Natural killer cell treated with Interleukin-12 subunit alpha and Interleukin-12 subunit beta and Interleukin-15 and Interleukin-18, amount 100 ng/mL, for 72 hours (primary cell): ENCODE measurements around the gene GFRAL. TPM values are rescaled to one million over a fixed set of nuclear protein-coding genes. Genes with fewer than 3 reads are reported as not detected.

ENCODE experiments used
- ATAC-seq, 2 donors: fragments of 150-1000 bp; cut with Tn5 transposase in 1 of 2; sonication (Bioruptor Pico), chemical (Tn5 transposase) in 1 of 2; 2 replicates each; pipeline ENCODE4 v1.10.0; 2021
- DNase-seq: peaks from one replicate; pipeline ENCODE4 v3.0.0; 2022; ENCODE audit warnings: low spot score
- H3K27ac Mint-ChIP-seq, 2 donors: 1 replicate in 1 of 2; 2 replicates in 1 of 2; pipeline ENCODE4 v1.8.0; 2022; ENCODE audit warnings: mixed read lengths in 2 of 2, mild to moderate bottlenecking in 1 of 2, moderate library complexity in 1 of 2
- H3K27me3 Mint-ChIP-seq, 2 donors: 1 replicate in 1 of 2; 2 replicates in 1 of 2; pipeline ENCODE4 v1.8.0; 2022; ENCODE audit warnings: mixed read lengths in 2 of 2
- H3K36me3 Mint-ChIP-seq: one replicate; pipeline ENCODE4 v1.8.0; 2022; ENCODE audit warnings: mixed read lengths
- H3K4me1 Mint-ChIP-seq, 2 donors: 1 replicate in 1 of 2; 2 replicates in 1 of 2; pipeline ENCODE4 v1.8.0; 2022; ENCODE audit warnings: low read depth in 2 of 2, mixed read lengths in 2 of 2, mild to moderate bottlenecking in 1 of 2
- H3K4me3 Mint-ChIP-seq: one replicate; pipeline ENCODE4 v1.8.0; 2022; ENCODE audit warnings: mixed read lengths
- H3K9me3 Mint-ChIP-seq: 2 replicates; pipeline ENCODE4 v1.8.0; 2022; ENCODE audit warnings: mixed read lengths
- total RNA-seq, 2 donors: library from RNA; stranded (reverse); gene quantifications; one replicate each; pipeline ENCODE4 v1.2.3, GENCODE V29; 2022

The GFRAL gene
- total RNA-seq, 2 donors from 2014 or later = not detected

DNA sequence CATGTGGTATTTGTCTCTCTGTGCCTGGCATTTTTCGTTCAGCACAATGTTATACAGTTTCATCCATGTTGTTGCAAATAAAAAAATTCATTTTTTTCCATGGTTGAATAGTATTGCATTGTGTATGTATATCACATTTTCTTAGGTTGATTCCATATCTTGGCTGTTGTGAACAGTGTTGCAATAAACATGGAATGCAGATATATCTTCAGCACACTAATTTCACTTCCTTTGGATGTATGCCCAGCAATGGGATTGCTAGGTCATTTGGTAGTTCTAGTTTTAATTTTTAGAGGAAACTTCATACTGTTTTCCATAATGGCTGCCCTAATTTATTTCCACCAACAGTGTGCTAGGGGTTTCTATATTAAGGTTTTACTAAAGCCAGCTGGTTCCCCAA is 52.6 kb downstream of the GFRAL start:
- H3K9me3 Mint-ChIP-seq = peaks cover 41% of the 10 kb centered on the region
- no peaks in the 10 kb centered on the region for H3K4me1 Mint-ChIP-seq
- H3K27me3 Mint-ChIP-seq = no peaks in the 10 kb centered on the region
- no peak overlapping the region for H3K4me3 Mint-ChIP-seq
- H3K36me3 Mint-ChIP-seq = no peaks in the 10 kb centered on the region
- ATAC-seq = no peak
- DNase-seq = no peak
- no peak overlapping the region for H3K27ac Mint-ChIP-seq

DNA sequence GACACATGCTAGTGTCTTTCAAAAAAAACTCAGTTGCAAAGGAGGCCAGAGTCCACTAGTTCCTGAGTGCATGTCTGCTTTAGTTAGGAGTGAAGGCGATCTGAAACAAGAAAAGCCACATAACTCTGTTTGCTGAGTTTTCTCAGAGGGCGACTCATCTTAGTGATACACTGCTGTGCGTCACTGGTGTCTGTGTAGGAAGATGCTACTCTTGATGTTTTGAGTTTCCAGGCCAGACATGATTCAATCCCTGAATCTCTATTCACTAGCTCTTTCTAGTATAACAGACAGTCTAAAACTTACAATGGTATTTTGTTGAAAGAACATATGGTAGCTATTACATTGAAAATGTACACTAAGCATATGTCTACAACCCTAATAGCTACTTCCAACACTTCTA is 60.9 kb downstream of the GFRAL start:
- no peaks in the 10 kb centered on the region for H3K36me3 Mint-ChIP-seq
- H3K9me3 Mint-ChIP-seq = peaks cover 22% of the 10 kb centered on the region
- H3K27me3 Mint-ChIP-seq = no peaks in the 10 kb centered on the region
- no peak for DNase-seq
- H3K4me1 Mint-ChIP-seq = no peaks in the 10 kb centered on the region
- ATAC-seq = no peak
- no peak overlapping the region for H3K27ac Mint-ChIP-seq
- no peak overlapping the region for H3K4me3 Mint-ChIP-seq

DNA sequence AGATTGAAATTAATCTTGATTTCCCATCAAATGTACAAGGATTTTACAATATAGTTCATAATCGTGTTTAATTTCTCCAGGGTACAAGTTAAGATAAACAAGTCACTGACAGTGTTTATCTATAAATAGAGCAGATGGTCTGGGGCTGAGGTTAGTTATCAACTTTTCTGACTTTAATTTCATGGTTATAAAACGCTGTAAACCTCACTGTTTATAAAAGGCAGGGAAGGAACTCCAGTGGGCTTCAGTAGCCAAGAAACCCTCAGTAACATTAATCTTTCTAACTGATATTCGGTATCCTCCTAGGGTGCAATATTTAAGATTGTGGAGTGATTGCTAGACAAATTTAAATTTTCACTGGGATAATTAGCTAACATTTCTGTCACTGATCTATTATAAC is 68.6 kb downstream of the GFRAL start:
- H3K36me3 Mint-ChIP-seq = no peaks in the 10 kb centered on the region
- peaks cover 22% of the 10 kb centered on the region for H3K9me3 Mint-ChIP-seq
- no peaks in the 10 kb centered on the region for H3K27me3 Mint-ChIP-seq
- H3K4me3 Mint-ChIP-seq = no peak overlapping the region
- DNase-seq (no peak), ATAC-seq (no peak)
- no peak overlapping the region for H3K27ac Mint-ChIP-seq
- H3K4me1 Mint-ChIP-seq = no peaks in the 10 kb centered on the region

DNA sequence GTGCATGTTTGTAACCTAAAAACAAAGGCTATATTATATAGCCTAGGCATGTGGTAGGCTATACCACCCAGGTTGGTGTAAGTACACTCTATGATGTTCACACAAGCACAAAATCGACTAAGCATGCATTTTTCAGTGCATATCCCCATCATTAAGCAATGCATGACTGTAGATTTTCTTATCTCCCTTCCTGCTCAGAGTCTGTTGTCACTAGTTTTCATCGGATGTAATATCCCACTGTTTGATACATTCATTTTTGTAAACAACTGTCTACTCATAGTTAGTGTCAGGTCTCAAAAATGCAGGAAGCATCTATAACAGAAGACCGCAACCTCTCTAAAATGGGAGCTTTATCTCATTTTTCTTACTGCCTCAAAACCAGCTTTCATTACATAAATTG is 70.7 kb downstream of the GFRAL start:
- Mint-ChIP-seq H3K27me3 (no peaks in the 10 kb centered on the region), H3K9me3 (peaks cover 14% of the 10 kb centered on the region), H3K4me1 (no peaks in the 10 kb centered on the region), H3K4me3 (no peak overlapping the region), H3K27ac (no peak overlapping the region), H3K36me3 (no peaks in the 10 kb centered on the region)
- no peak for ATAC-seq
- no peak for DNase-seq

DNA sequence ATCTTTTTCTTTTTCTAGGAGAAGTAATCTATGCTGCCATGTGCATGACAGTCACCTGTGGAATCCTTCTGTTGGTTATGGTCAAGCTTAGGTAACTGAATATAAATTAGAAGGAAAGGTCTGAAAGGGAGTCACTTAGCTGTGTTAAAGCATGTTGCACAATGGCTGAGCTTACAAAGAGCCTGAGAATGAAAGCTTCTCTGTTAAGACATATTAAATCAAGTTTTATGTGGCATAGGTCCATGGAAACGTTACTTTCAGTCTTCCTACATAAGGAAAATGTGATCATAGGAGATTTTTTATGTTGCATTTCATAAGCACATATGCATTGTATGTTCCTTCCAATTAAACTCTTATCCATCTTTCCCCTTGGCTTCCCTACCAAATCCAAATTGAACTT is 72.1 kb downstream of the GFRAL start:
- DNase-seq (no peak), ATAC-seq (no peak)
- Mint-ChIP-seq H3K27ac (no peak overlapping the region), H3K4me3 (no peak overlapping the region), H3K27me3 (no peaks in the 10 kb centered on the region), H3K36me3 (no peaks in the 10 kb centered on the region), H3K4me1 (no peaks in the 10 kb centered on the region), H3K9me3 (peaks cover 9% of the 10 kb centered on the region)

DNA sequence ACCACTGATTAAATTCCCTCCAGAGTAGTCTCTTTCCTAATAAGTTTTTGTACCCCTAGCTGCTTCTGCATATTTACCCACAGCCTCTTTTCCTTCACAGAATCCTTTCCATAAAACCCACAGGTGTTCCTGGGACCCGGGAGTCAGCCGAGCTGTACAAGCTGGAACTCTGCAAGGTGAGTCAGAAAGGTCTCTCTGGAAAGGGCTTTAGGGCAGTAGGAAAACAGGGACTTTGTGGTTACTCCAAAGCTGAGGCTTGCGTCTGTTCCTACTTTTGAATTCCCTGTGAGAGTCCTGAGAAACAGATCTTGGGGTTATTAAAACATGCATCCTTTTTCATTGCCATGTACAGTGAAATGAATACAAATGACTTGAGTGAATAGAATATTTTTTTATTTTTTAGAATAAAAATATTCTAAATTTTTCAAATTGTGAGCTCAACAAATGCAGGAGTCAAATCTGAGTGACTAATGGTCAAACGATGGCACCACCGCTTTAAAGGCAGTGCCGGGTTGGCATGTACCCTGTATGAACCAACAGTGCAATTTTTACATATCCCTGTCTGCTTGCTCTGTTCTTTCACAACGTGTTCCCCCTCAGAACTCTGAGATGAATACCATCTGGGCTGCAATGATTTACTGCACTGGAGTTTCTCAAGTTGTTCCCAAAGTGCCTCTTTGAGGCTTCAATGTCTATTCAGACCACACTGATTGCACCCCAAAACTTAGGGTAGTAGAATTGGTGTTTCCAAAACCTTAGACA is 78.4 kb downstream of the GFRAL start:
- ATAC-seq (no peak), DNase-seq (no peak)
- no peaks in the 10 kb centered on the region for H3K4me1 Mint-ChIP-seq
- no peaks in the 10 kb centered on the region for H3K36me3 Mint-ChIP-seq
- no peak overlapping the region for H3K4me3 Mint-ChIP-seq
- H3K9me3 Mint-ChIP-seq = peaks cover 9% of the 10 kb centered on the region
- no peaks in the 10 kb centered on the region for H3K27me3 Mint-ChIP-seq
- no peak overlapping the region for H3K27ac Mint-ChIP-seq

DNA sequence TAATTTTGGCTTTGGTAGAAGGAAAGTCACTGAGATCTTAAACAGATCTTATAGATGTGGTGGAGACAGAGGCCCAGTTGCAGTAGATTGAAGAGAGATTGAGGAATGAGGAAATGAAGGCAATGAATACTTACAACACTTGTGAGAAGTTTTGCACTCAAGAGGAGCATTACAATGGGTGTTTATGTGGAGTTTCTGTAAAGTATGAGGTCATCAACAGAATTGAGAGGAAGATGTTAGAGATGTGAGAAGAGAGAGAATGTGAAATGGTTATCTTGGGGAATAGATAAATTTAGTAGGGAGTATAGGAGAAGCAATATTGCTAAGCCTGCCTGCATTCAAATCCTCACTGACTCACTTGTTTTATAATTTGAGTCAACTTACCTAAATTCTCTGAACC is 83.4 kb downstream of the GFRAL start:
- Mint-ChIP-seq H3K9me3 (peaks cover 15% of the 10 kb centered on the region), H3K27me3 (no peaks in the 10 kb centered on the region), H3K4me3 (no peak overlapping the region), H3K36me3 (no peaks in the 10 kb centered on the region), H3K4me1 (no peaks in the 10 kb centered on the region), H3K27ac (no peak overlapping the region)
- no peak for ATAC-seq
- no peak for DNase-seq

DNA sequence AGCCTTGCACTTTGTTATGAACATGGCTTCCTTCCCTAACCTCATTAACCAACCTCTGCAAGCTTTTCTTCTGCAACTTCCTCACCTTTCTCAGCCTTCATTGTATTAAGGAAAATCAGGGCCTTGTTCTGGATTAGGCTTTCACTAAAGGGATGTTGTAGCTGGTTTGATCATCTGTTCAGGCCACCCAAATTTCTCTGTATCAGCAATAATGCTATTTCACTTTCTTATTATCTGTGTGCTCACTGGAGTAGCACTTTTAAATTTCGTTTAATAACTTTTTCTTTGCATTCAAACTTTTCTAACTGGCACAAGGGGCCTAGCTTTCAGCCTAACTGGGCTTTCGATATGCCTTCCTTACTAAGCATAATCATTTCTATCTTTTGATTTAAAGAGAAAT is 96.7 kb downstream of the GFRAL start:
- no peak overlapping the region for H3K27ac Mint-ChIP-seq
- no peak for ATAC-seq
- no peaks in the 10 kb centered on the region for H3K27me3 Mint-ChIP-seq
- H3K36me3 Mint-ChIP-seq = no peaks in the 10 kb centered on the region
- no peak for DNase-seq
- H3K4me1 Mint-ChIP-seq = no peaks in the 10 kb centered on the region
- H3K4me3 Mint-ChIP-seq = no peak overlapping the region
- H3K9me3 Mint-ChIP-seq = peaks cover 11% of the 10 kb centered on the region

DNA sequence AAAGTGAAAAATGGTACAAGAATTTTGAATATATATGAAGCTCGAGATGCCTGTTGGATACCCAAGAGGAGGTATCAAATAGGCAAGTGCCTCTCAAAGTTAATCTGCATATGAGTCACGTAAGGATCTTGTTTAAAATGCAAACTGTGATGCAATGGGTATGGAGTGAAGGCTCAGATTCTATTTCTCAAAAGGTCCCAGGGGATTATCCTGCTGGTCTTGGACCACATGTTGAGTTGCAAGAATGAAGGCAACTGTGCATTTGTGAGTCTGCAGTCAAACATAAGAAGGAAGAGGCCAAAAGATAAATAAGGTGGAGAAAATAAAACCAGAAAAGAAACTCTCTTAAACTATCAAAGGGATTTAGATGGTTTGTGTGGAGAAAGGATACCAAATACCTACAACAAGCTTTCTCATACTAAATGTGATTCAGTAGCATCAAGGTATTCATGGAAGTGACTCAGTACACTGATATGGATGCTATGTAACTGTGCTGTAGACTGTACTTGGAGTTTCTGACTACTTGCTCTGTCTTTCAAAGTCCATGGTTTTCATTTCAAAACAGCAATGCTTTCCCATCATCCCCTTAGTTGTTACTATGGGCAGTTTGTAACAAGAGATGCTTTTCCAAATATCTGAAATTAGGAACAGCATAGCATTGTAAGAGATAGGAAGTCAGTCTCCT is 106.3 kb downstream of the GFRAL start:
- no peak overlapping the region for H3K4me3 Mint-ChIP-seq
- H3K36me3 Mint-ChIP-seq = no peaks in the 10 kb centered on the region
- no peaks in the 10 kb centered on the region for H3K27me3 Mint-ChIP-seq
- no peak for ATAC-seq
- H3K27ac Mint-ChIP-seq = no peak overlapping the region
- H3K9me3 Mint-ChIP-seq = peaks cover 5% of the 10 kb centered on the region
- DNase-seq = no peak
- no peaks in the 10 kb centered on the region for H3K4me1 Mint-ChIP-seq

DNA sequence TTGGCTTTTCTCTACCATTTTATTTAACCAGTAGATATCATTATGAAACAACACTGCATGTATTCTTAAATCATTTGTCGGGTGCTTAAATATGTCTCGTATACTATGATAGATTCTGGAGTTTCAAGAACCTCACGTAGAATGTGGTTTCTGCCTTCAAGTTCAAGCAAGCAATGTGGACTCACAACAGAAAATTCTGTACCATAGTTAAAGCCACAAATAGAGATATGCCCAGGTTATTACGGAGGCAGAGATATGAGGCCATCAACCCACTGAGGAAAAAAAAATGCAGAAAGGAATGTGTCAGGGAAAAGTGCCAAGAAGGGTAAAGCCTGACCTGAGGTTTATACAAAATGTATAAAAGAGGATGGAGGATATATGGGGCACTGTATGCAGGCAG is 109.9 kb downstream of the GFRAL start:
- no peaks in the 10 kb centered on the region for H3K36me3 Mint-ChIP-seq
- ATAC-seq (no peak), DNase-seq (no peak)
- no peaks in the 10 kb centered on the region for H3K27me3 Mint-ChIP-seq
- no peak overlapping the region for H3K27ac Mint-ChIP-seq
- no peak overlapping the region for H3K4me3 Mint-ChIP-seq
- H3K4me1 Mint-ChIP-seq = no peaks in the 10 kb centered on the region
- H3K9me3 Mint-ChIP-seq = peaks cover 5% of the 10 kb centered on the region

DNA sequence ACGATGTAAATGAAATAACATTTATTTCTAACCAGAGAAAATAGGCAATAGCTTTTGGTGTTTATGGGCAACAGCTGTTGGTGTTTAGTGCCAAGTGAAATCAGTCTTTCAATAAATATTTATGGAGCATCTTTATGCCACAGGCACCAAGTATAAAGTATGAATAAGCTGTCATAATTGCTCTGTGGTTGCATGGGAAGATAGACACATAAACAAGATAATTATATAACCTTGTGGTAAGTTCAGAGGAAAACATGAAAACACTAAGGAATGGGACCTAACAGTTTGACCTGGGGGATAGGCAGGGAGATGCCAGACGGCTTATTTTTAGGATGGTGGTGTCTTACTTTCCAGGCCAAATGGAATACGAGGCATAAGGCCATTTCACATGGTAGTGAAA is 110.9 kb downstream of the GFRAL start:
- H3K27me3 Mint-ChIP-seq = no peaks in the 10 kb centered on the region
- H3K36me3 Mint-ChIP-seq = no peaks in the 10 kb centered on the region
- DNase-seq = no peak
- H3K4me1 Mint-ChIP-seq = no peaks in the 10 kb centered on the region
- peaks cover 5% of the 10 kb centered on the region for H3K9me3 Mint-ChIP-seq
- no peak for ATAC-seq
- H3K4me3 Mint-ChIP-seq = no peak overlapping the region
- H3K27ac Mint-ChIP-seq = no peak overlapping the region

DNA sequence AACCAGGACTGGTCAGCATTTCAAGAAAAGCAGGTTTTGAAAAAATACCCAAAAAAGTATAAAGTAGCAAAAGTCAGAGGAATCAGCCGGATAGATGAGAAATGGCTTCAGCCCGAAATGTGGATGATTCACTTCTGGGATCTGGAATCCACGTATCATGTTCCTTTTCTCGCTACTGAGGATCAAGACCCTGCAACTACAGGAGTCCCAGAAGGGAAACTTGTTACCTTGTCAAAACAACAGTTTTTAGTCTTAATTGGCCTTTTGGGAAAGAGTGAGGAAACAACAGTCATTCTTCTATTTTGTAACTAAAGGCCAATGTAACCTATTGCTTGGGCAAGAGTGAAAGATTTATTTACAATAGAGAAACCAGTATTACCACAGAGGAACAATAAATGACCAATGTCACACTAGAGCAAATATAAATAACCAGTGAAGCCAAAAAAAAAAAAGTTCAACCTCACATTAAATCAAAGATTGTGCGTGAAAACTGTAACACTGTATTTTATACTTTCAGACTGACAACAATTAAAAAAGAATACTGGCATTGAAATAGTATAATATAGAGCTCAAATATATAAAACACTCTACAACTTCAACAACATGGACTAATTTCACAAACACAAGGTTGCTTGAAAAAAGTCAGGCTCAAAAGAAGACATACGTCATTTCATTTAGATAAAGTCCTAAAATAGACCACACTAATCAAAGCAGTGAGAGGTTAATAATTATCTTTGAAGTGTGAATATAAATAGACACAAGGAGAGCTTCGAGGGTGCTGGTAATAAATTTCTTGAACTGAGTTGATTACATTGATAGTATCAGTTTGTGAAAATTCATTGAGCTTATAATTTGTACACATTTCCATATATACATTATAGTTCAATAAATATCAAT is 116.2 kb downstream of the GFRAL start:
- H3K27ac Mint-ChIP-seq = no peak overlapping the region
- no peak overlapping the region for H3K4me3 Mint-ChIP-seq
- DNase-seq (no peak), ATAC-seq (no peak)
- no peaks in the 10 kb centered on the region for H3K27me3 Mint-ChIP-seq
- no peaks in the 10 kb centered on the region for H3K36me3 Mint-ChIP-seq
- no peaks in the 10 kb centered on the region for H3K4me1 Mint-ChIP-seq
- peaks cover 3% of the 10 kb centered on the region for H3K9me3 Mint-ChIP-seq

DNA sequence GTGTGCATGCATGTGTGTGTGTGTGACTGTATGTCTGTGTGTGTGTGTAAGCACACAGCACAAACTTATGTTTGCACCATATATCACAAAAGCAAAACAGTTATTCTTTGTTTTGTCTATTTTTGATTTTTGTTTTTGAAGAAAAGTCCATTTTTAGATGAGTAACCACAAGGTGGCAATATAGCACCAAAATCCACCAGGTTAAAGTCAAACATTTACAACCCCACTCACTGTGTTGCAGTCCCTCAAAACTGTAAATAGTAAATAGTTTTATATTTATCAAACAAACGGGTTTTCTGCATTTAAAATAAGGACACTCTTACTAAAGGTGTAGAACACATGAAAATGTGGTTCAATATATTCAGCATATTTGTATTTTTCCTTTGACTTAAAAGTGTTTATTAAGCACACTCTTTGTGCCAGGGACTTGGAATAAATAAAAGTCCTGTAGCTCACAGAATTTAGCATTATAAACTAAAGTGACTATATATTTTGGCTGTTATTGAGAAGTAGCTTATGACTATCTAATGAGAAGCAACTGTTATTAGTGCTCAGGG is 118.5 kb downstream of the GFRAL start:
- DNase-seq = no peak

DNA sequence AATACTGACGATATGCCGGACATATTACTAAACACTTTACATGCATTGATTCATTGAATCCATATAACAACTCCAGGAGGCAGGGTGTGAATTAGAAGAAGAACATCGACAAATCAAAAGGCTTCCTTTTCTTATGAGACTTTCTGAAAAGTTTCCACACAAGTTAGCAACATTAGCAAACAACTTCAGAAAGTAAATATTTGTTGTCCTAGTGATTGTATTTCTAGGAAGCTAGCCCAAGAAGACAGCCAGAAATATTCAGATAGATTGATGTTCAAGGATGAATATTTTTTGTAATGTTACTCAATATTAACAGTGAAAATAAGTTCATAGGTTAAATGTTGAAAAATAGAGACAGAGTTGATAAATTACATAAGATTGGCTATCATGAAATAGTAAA is 120.6 kb downstream of the GFRAL start:
- Mint-ChIP-seq H3K27me3 (no peaks in the 10 kb centered on the region), H3K36me3 (no peaks in the 10 kb centered on the region), H3K9me3 (no peaks in the 10 kb centered on the region), H3K4me1 (no peaks in the 10 kb centered on the region), H3K4me3 (no peak overlapping the region), H3K27ac (no peak overlapping the region)
- no peak for ATAC-seq
- no peak for DNase-seq

More for the DNA sequence above, 118.5 kb downstream of the GFRAL start:
- no peaks in the 10 kb centered on the region for H3K27me3 Mint-ChIP-seq
- no peaks in the 10 kb centered on the region for H3K9me3 Mint-ChIP-seq
- no peak for ATAC-seq
- no peaks in the 10 kb centered on the region for H3K4me1 Mint-ChIP-seq
- H3K27ac Mint-ChIP-seq = no peak overlapping the region
- no peak overlapping the region for H3K4me3 Mint-ChIP-seq
- H3K36me3 Mint-ChIP-seq = no peaks in the 10 kb centered on the region
